Activated CD8-positive, alpha-beta T cell treated with anti-CD3 and anti-CD28 coated beads, Interleukin-2, amount 10 ng/mL, durations not matched to agents 7 days and 5 days (primary cell): ENCODE data around the gene EPB41L1. TPM values are rescaled to one million over a fixed set of nuclear protein-coding genes. Genes with fewer than 3 reads are reported as not detected.
"Not testable (repeated sequence)": the region's sequence is repeated elsewhere in the genome, so short reads cannot be mapped to it uniquely, and the experiment has no call there.

Experiments
- ATAC-seq: fragments of 150-1000 bp; cut with Tn5 transposase; one replicate; pipeline ENCODE4 v1.10.0; 2021; ENCODE audit warnings: moderate library complexity
- CTCF ChIA-PET: fragments of 350-600 bp; sonication (Branson Sonifier 250); formaldehyde crosslinking; loops from one replicate; lab custom pipeline; 2021; ENCODE audit warnings: antibody characterized with exemption; lab: Charles Lee
- POLR2A ChIA-PET: fragments of 350-600 bp; sonication (Branson Sonifier 250); formaldehyde crosslinking; loops from one replicate; lab custom pipeline; 2021; ENCODE audit warnings: antibody characterized with exemption; lab: Charles Lee
- DNase-seq: peaks from one replicate; pipeline ENCODE4 v3.0.0-alpha.2; 2020
- H3K27ac Mint-ChIP-seq: one replicate; pipeline ENCODE4 v1.8.0; 2021; ENCODE audit warnings: mild to moderate bottlenecking, mixed read lengths
- H3K27me3 Mint-ChIP-seq: one replicate; pipeline ENCODE4 v1.8.0; 2021; ENCODE audit warnings: low read depth, mixed read lengths
- H3K36me3 Mint-ChIP-seq: one replicate; pipeline ENCODE4 v1.8.0; 2021; ENCODE audit warnings: low read depth, mixed read lengths
- H3K4me1 Mint-ChIP-seq: one replicate; pipeline ENCODE4 v1.8.0; 2021; ENCODE audit warnings: low read depth, mixed read lengths
- H3K4me3 Mint-ChIP-seq: one replicate; pipeline ENCODE4 v1.8.0; 2021; ENCODE audit warnings: mild to moderate bottlenecking, mixed read lengths
- H3K9me3 Mint-ChIP-seq: one replicate; pipeline ENCODE4 v1.8.0; 2022; ENCODE audit warnings: mixed read lengths; ENCODE audit not compliant: insufficient read depth
- total RNA-seq, 2 experiments: library from RNA; stranded (reverse); gene quantifications; one replicate each; pipeline ENCODE4 v1.2.3, GENCODE V29; 2021

EPB41L1 gene
- total RNA-seq, 2 experiments from 2014 or later, result not detected

DNA sequence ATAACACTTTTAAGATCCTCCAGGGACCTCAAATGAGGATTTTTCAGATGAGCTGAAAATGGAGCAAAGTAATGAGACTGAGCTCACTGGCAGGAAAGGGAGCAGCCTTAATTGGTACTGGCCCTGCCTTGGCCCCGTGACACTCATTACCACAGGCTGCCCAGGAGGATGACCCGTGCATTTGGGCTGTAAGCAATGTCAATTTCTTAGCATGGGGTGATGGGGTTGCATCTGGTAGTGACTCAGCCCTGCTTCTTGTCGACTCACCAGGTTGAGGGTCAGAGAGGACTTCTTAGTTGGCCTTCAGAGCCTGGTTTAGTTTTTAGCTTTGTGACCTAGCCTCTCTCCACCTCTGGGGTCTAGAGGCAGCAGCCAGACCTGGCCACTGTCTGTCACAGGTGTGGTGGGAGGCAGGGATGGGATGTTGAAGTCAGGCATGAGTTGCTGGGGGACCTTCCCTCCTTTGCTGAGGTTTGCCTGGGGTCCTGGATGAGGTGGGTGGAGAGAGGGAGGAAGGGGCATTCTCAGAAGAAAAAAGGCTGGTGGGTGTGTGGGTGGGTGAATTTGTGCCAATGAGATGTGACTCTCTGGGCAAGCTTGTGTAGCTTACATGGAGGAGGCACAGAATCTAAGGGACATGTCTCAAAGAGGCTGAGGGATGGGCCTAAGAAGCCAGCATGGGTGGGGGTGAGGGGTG, 25.9 kb upstream of the EPB41L1 start:
- DNase-seq (no peak), ATAC-seq (no peak)
- CTCF ChIA-PET, result interaction anchor here (0.7 kb wide), 1 partner anchor 136 kb away, joined by 5 read pairs; no protein-coding TSS in a partner anchor
- H3K9me3 Mint-ChIP-seq, result no peaks in the 10 kb centered on the region
- POLR2A ChIA-PET, result no interaction called here
- no peaks in the 10 kb centered on the region for H3K27me3 Mint-ChIP-seq
- no peak overlapping the region for H3K4me3 Mint-ChIP-seq
- H3K36me3 Mint-ChIP-seq, result no peaks in the 10 kb centered on the region
- no peak overlapping the region for H3K27ac Mint-ChIP-seq
- no peaks in the 10 kb centered on the region for H3K4me1 Mint-ChIP-seq

DNA sequence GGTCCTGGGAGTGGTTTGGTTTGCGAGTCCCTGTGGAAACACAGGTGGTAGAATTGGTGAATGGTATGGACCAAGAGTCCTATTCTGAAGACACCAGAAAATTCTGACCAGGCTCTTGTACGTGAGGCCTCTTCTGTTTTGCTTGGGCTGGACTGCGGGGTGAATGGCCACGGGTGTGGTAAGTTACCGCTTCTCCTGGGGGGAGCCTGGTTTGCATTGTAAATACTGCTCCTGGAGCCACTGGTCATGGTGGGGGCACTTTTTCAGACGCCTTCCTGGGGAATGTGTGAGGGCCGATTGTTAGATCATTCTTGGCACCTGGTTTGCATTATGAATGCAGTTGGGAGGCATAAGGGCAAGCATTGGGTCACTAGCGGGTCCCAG, 25.4 kb upstream of the EPB41L1 start:
- ChIA-PET CTCF (interaction anchor here (1.4 kb wide), 1 partner anchor 9 kb away, joined by 13 read pairs; no protein-coding TSS in a partner anchor), POLR2A (no interaction called here)
- H3K27me3 Mint-ChIP-seq, result no peaks in the 10 kb centered on the region
- no peak overlapping the region for H3K4me3 Mint-ChIP-seq
- ATAC-seq (no peak), DNase-seq (no peak)
- H3K4me1 Mint-ChIP-seq, result no peaks in the 10 kb centered on the region
- no peaks in the 10 kb centered on the region for H3K9me3 Mint-ChIP-seq
- H3K36me3 Mint-ChIP-seq, result no peaks in the 10 kb centered on the region
- H3K27ac Mint-ChIP-seq, result no peak overlapping the region

DNA sequence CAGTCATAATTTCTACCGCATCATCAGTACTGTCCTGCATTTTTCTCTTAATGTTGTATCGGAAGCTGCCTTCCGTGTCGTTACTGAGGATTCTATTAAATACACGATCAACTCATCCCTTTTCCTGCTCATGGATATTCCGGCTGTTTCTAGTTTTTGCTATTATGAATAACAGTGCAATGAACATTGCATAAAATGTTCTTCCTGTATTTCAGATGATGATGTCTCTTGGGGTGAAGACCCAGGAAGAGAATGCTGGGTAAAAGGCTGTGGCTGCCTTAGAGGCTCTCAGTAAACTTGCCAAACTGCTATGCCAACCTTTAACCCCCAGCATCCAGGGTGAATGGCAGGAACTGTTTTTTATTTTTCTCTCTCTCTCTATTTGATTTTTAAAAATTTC, 24.1 kb upstream of the EPB41L1 start:
- Mint-ChIP-seq H3K36me3 (no peaks in the 10 kb centered on the region), H3K9me3 (no peaks in the 10 kb centered on the region), H3K4me1 (no peaks in the 10 kb centered on the region), H3K27ac (no peak overlapping the region), H3K4me3 (no peak overlapping the region), H3K27me3 (no peaks in the 10 kb centered on the region)
- ChIA-PET POLR2A (no interaction called here), CTCF (interaction anchor here (1.4 kb wide), 1 partner anchor 8 kb away, joined by 13 read pairs; no protein-coding TSS in a partner anchor)
- ATAC-seq, result no peak
- DNase-seq, result no peak

DNA sequence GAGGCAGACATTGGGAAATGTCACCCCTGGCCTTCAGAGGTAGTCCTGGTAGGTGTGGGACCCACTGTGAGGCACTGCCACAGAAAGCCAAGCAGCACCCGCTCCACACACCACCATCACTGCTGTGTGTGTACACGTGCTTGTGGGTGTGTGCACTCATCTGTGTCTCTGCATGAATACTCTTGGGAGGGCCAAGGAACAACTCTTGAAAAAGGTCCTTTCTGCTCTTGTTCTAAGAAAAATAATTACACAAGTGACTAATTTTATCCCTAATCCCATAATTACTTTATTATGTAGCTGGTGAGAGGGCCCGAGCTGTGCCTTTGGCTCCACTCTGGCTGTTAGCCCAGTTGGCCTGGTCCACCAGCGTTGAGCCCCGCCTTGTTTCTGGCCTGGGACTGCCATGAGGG, 21.7 kb upstream of the EPB41L1 start:
- no peak for DNase-seq
- no peaks in the 10 kb centered on the region for H3K27me3 Mint-ChIP-seq
- no peak for ATAC-seq
- no peaks in the 10 kb centered on the region for H3K4me1 Mint-ChIP-seq
- H3K4me3 Mint-ChIP-seq, result no peak overlapping the region
- no peak overlapping the region for H3K27ac Mint-ChIP-seq
- no peaks in the 10 kb centered on the region for H3K36me3 Mint-ChIP-seq
- no peaks in the 10 kb centered on the region for H3K9me3 Mint-ChIP-seq
- POLR2A ChIA-PET, result interaction anchor here (0.5 kb wide), 1 partner anchor 53 kb away, joined by 3 read pairs; no protein-coding TSS in a partner anchor
- CTCF ChIA-PET, result interaction anchor here (9.3 kb wide), 1 partner anchor 140 kb away, joined by 288 read pairs; no protein-coding TSS in a partner anchor

DNA sequence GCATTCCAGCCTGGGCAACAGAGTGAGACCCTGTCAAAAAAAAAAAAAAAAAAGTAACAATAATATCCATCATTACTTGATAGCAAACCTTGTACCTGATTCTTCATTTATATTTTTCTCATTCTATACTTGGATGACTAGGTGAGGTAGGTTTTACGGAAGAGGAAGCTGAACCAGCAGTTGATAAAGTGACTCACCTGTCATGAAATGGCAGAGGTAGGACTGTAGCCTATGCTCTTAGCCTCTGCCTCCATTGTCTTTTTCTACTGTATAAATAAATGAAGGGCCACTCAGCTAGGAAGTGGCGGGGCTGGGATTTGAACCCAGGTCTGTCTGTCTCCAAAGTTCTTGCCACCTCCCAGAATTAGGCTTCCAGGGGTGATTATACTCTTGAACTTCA, 20.7 kb upstream of the EPB41L1 start:
- H3K36me3 Mint-ChIP-seq, result no peaks in the 10 kb centered on the region

DNA sequence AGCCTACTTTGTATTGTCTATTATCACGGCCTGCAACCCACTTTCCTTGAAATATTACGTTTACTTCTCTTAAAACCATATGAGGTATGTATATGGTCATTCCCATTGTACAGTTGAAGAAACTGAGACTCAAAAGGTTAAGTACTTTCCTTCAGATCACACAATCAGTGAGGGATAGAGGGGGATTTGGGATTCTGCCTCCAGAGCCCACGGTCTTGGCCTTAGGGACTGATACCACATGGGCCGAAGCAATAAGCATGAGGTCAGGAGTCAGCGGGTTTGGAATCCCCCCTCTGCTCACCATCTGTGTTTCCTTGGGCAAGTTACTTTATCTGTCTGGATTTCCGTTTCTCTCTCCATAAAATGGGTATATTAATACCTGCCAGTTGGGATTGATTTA, 19.4 kb upstream of the EPB41L1 start:
- no peaks in the 10 kb centered on the region for H3K36me3 Mint-ChIP-seq
- H3K27me3 Mint-ChIP-seq, result no peaks in the 10 kb centered on the region
- DNase-seq, result no peak
- H3K4me3 Mint-ChIP-seq, result no peak overlapping the region
- no peaks in the 10 kb centered on the region for H3K9me3 Mint-ChIP-seq
- H3K27ac Mint-ChIP-seq, result no peak overlapping the region
- H3K4me1 Mint-ChIP-seq, result no peaks in the 10 kb centered on the region
- POLR2A ChIA-PET, result interaction anchor here (0.6 kb wide), 1 partner anchor 825 kb away, joined by 3 read pairs; no protein-coding TSS in a partner anchor
- CTCF ChIA-PET, result interaction anchor here (1.3 to 9.3 kb wide), 2 partner anchors 142 to 181 kb away, joined by 4 to 288 read pairs; partner anchors contain the start of gene SCAND1
- no peak for ATAC-seq

More for the DNA sequence above, 20.7 kb upstream of the EPB41L1 start:
- no peaks in the 10 kb centered on the region for H3K4me1 Mint-ChIP-seq
- POLR2A ChIA-PET, result no interaction called here
- no peaks in the 10 kb centered on the region for H3K27me3 Mint-ChIP-seq
- DNase-seq, result no peak
- no peak overlapping the region for H3K27ac Mint-ChIP-seq
- H3K9me3 Mint-ChIP-seq, result no peaks in the 10 kb centered on the region
- CTCF ChIA-PET, result interaction anchor here (1.4 to 9.3 kb wide), 2 partner anchors 9 to 141 kb away, joined by 3 to 288 read pairs; no protein-coding TSS in a partner anchor
- ATAC-seq, result no peak
- H3K4me3 Mint-ChIP-seq, result no peak overlapping the region

DNA sequence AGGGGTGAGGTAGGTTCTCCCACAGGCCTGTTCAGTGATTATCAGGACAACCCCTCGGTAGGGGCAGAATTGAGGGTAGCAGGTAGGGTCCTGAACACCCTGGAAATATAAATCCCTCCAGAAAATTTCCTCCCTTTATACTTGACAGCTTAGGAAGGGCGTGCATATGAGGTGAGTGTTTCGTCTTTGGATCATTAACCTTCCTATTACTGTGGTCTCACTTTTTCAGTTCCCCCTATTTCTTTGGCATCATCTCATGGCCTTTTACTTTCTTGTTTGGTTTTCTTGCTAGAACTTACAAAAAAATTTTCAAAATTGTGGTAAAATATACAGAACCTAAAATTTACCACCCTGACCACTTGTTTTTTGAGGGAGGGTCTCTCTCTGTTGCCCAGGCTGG, 18.7 kb upstream of the EPB41L1 start:
- Mint-ChIP-seq H3K27me3 (no peaks in the 10 kb centered on the region), H3K36me3 (no peaks in the 10 kb centered on the region), H3K27ac (no peak overlapping the region), H3K4me1 (no peaks in the 10 kb centered on the region), H3K4me3 (no peak overlapping the region), H3K9me3 (no peaks in the 10 kb centered on the region)
- ATAC-seq (no peak), DNase-seq (no peak)
- ChIA-PET CTCF (interaction anchor here (0.9 to 9.3 kb wide), 3 partner anchors 143 to 181 kb away, joined by 3 to 288 read pairs (median 4); partner anchors contain the start of gene SCAND1), POLR2A (interaction anchor here (0.6 kb wide), 1 partner anchor 825 kb away, joined by 3 read pairs; no protein-coding TSS in a partner anchor)

DNA sequence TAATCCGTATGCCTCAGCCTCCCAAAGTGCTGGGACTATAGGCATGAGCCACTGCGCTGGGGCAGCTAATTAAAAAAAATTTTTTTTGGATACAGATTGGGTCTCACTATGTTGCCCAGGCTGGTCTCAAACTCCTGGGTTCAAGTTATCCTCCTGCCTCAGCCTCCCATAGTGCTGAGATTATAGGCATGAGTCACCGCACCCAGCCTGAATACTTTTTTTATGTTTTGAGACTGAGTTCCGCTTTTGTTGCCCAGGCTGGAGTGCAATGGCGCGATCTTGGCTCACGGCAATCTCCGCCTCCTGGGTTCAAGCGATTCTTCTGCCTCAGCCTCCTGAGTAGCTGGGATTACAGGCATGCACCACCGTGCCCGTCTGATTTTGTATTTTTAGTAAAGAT, 17.2 kb upstream of the EPB41L1 start:
- not testable (repeated sequence) for H3K27me3 Mint-ChIP-seq, ATAC-seq, DNase-seq, H3K36me3 Mint-ChIP-seq, H3K4me1 Mint-ChIP-seq, H3K9me3 Mint-ChIP-seq, H3K27ac Mint-ChIP-seq, H3K4me3 Mint-ChIP-seq
- ChIA-PET CTCF (interaction anchor here (1.4 to 9.3 kb wide), 3 partner anchors 10 to 144 kb away, joined by 7 to 288 read pairs (median 8); no protein-coding TSS in a partner anchor), POLR2A (interaction anchor here (0.6 kb wide), 1 partner anchor 156 kb away, joined by 4 read pairs; no protein-coding TSS in a partner anchor)

DNA sequence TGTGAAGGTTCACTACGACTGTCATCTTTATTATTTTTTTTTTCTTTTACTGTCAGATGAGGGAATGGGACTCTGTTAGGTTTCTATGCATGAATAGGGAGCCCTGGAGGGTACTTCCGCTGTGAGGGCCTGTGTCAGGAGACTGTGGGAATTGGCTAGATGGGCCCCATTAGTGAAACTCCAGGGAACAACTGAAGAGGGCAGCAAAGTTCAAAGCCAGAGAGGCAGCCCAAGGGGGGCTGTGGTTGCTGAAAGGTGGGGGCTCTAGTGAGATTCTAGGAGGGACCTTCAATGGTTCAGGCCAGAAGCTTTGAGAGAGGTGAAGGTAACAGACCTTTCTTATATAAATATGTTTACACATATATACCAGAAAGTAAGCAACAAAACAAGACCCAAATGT, 13.2 kb upstream of the EPB41L1 start:
- H3K9me3 Mint-ChIP-seq, result no peaks in the 10 kb centered on the region
- peaks cover 11% of the 10 kb centered on the region for H3K27me3 Mint-ChIP-seq
- ChIA-PET POLR2A (no interaction called here), CTCF (interaction anchor here (9.3 kb wide), 1 partner anchor 148 kb away, joined by 288 read pairs; no protein-coding TSS in a partner anchor)
- no peak overlapping the region for H3K4me3 Mint-ChIP-seq
- no peak for ATAC-seq
- H3K4me1 Mint-ChIP-seq, result peaks cover 14% of the 10 kb centered on the region
- H3K36me3 Mint-ChIP-seq, result no peaks in the 10 kb centered on the region
- H3K27ac Mint-ChIP-seq, result no peak overlapping the region
- DNase-seq, result no peak

DNA sequence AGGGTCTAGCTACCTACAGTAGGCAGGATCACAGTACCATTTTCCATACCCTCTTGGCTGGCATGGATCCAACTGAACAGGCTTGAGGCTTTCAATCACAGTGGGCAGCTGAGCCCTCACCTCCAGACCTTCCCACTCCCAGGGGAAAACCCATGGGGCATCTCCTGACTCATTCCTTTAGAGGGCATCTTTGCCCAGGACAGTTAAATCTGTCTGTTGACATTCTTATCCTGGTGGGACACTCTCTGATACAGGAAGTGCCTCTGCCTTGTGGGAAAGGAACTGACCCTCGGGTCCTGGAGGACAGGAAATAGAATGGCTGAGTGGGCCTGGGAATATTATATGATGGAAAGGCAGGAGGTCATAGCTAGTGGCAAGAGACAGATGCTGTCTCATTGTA, 10.2 kb upstream of the EPB41L1 start:
- POLR2A ChIA-PET, result no interaction called here
- ATAC-seq, result no peak
- peaks cover 14% of the 10 kb centered on the region for H3K4me1 Mint-ChIP-seq

DNA sequence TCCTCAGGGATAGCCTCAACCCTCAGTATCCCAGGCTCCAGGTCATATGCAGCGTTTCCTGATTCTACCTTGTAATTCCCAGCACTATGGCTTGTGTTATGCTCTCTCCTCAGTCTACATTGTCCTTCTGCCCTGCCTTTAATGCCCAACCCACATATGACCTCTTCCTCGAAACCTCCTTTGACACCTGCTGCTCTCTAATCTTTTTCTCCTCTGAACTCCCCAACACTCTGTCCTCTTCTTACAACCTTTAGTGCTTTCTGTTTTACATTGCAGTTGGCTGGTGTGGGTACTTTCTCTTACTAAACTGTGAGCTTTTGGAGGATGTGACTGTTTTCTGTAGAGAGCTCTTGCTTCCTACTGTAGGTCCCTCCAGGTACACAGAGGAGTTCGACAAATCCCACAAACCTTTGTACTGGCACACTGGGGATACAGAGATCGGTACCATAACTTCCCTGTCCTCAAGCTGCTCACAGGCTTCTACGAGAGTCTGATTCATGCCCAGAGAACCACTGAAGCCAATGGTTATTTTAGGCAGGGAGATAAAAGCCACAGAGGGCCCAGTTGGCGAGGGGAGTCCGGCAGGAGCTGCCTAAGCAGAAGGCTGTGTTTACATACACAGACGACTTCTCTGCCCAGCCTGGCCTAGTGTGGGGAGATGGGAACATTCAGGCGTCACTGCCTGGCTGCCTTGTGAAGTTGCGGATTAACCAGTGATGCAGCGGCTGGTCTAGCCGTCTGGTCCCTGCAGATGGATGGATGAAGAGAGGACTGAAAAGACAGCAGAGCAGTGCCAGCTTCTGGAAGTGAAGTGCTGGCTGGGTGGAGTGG, 8.4 kb upstream of the EPB41L1 start:
- DNase-seq (no peak), ATAC-seq (no peak)
- H3K27ac Mint-ChIP-seq, result no peak overlapping the region
- CTCF ChIA-PET, result interaction anchor here (0.8 to 3.5 kb wide), 6 partner anchors 8 to 192 kb away, joined by 3 to 11 read pairs (median 5); partner anchors contain the start of gene SCAND1
- no peaks in the 10 kb centered on the region for H3K9me3 Mint-ChIP-seq
- no peak overlapping the region for H3K4me3 Mint-ChIP-seq
- peaks cover 14% of the 10 kb centered on the region for H3K4me1 Mint-ChIP-seq
- no peaks in the 10 kb centered on the region for H3K36me3 Mint-ChIP-seq
- POLR2A ChIA-PET, result interaction anchor here (1.2 kb wide), 1 partner anchor 155 kb away, joined by 4 read pairs; no protein-coding TSS in a partner anchor
- H3K27me3 Mint-ChIP-seq, result peaks cover 13% of the 10 kb centered on the region

More for the DNA sequence above, 10.2 kb upstream of the EPB41L1 start:
- no peak overlapping the region for H3K4me3 Mint-ChIP-seq
- CTCF ChIA-PET, result no interaction called here
- H3K36me3 Mint-ChIP-seq, result no peaks in the 10 kb centered on the region
- no peaks in the 10 kb centered on the region for H3K9me3 Mint-ChIP-seq
- no peak for DNase-seq
- no peak overlapping the region for H3K27ac Mint-ChIP-seq
- H3K27me3 Mint-ChIP-seq, result peaks cover 13% of the 10 kb centered on the region
